Measurements from ENCODE around the gene IGFBP4. TPM values are rescaled to one million over a fixed set of nuclear protein-coding genes. Genes with fewer than 3 reads are reported as not detected.

Gene IGFBP4
- total RNA-seq, 2 experiments from 2014 or later = 10.7 to 11.6 TPM

GRCh38 chr17:40459636-40460603, 16.7 kb downstream of the IGFBP4 start:
- no peak for ATAC-seq
- ChIA-PET POLR2A (interaction anchor here (1.0 kb wide), 1 partner anchor 11 kb away, joined by 3 read pairs; no protein-coding TSS in a partner anchor), CTCF (interaction anchor here (1.0 to 1.7 kb wide), 5 partner anchors 9 to 17 kb away, joined by 3 to 6 read pairs (median 3); partner anchors contain the start of gene IGFBP4)
- intact Hi-C loops (cut with micrococcal nuclease) = no loop called here
- no peak for TF ChIP-seq CTCF (IDR thresholded peaks at IDR 0.05)
- no peak overlapping the region for H3K27ac Mint-ChIP-seq
- H3K4me3 Mint-ChIP-seq = no peak overlapping the region
- H3K4me1 Mint-ChIP-seq (ENCODE audit: low read depth) = no peaks in the 10 kb centered on the region
- no peaks in the 10 kb centered on the region for H3K27me3 Mint-ChIP-seq
- H3K36me3 Mint-ChIP-seq (ENCODE audit: low read depth) = no peaks in the 10 kb centered on the region
- DNase-seq = no peak
- no peaks in the 10 kb centered on the region for H3K9me3 Mint-ChIP-seq

GRCh38 chr17:40460604-40460967, 17.3 kb downstream of the IGFBP4 start:
- Mint-ChIP-seq H3K4me1 (ENCODE audit: low read depth) (no peaks in the 10 kb centered on the region), H3K4me3 (no peak overlapping the region), H3K27me3 (no peaks in the 10 kb centered on the region), H3K9me3 (no peaks in the 10 kb centered on the region), H3K27ac (no peak overlapping the region), H3K36me3 (ENCODE audit: low read depth) (no peaks in the 10 kb centered on the region)
- DNase-seq = no peak
- CTCF ChIA-PET = interaction anchor here (1.0 to 1.7 kb wide), 5 partner anchors 10 to 17 kb away, joined by 3 to 6 read pairs (median 3); partner anchors contain the start of gene IGFBP4
- intact Hi-C loops (cut with micrococcal nuclease) = no loop called here
- no peak for ATAC-seq
- POLR2A ChIA-PET = interaction anchor here (1.0 kb wide), 1 partner anchor 11 kb away, joined by 3 read pairs; no protein-coding TSS in a partner anchor
- no peak for TF ChIP-seq CTCF (IDR thresholded peaks at IDR 0.05)

GRCh38 chr17:40460968-40461731, 17.9 kb downstream of the IGFBP4 start:
- ATAC-seq = no peak
- CTCF ChIA-PET = interaction anchor here (1.0 to 1.5 kb wide), 4 partner anchors 9 to 17 kb away, joined by 3 to 6 read pairs (median 4); partner anchors contain the start of gene IGFBP4
- Mint-ChIP-seq H3K27me3 (no peaks in the 10 kb centered on the region), H3K27ac (no peak overlapping the region), H3K9me3 (no peaks in the 10 kb centered on the region), H3K36me3 (ENCODE audit: low read depth) (no peaks in the 10 kb centered on the region), H3K4me3 (no peak overlapping the region), H3K4me1 (ENCODE audit: low read depth) (no peaks in the 10 kb centered on the region)
- POLR2A ChIA-PET = interaction anchor here (1.0 to 1.7 kb wide), 2 partner anchors 10 to 29 kb away, joined by 3 to 6 read pairs; no protein-coding TSS in a partner anchor
- no peak for DNase-seq
- intact Hi-C loops (cut with micrococcal nuclease) = no loop called here
- no peak for TF ChIP-seq CTCF (IDR thresholded peaks at IDR 0.05)

- Mint-ChIP-seq H3K4me1 (ENCODE audit: low read depth) (peaks cover 2% of the 10 kb centered on the region), H3K9me3 (no peaks in the 10 kb centered on the region), H3K4me3 (no peak overlapping the region), H3K36me3 (ENCODE audit: low read depth) (no peaks in the 10 kb centered on the region), H3K27me3 (peaks cover 1% of the 10 kb centered on the region), H3K27ac (no peak overlapping the region)
- intact Hi-C loops (cut with micrococcal nuclease) = no loop called here
- ChIA-PET CTCF (interaction anchor here (1.0 to 1.1 kb wide), 2 partner anchors 10 to 71 kb away, joined by 3 read pairs; no protein-coding TSS in a partner anchor), POLR2A (interaction anchor here (1.7 kb wide), 1 partner anchor 28 kb away, joined by 6 read pairs; no protein-coding TSS in a partner anchor)
- ATAC-seq (no peak), DNase-seq (no peak)
- no peak for TF ChIP-seq CTCF (IDR thresholded peaks at IDR 0.05)
Measured at GRCh38 chr17:40461732-40462342, 18.6 kb downstream of the IGFBP4 start.

All from activated CD8-positive, alpha-beta T cell treated with anti-CD3 and anti-CD28 coated beads for 36 hours (primary cell).